Smooth muscle cell (in vitro differentiated cells): ENCODE results near the gene ZFAND3. TPM values are rescaled to one million over a fixed set of nuclear protein-coding genes. Genes with fewer than 3 reads are reported as not detected.

Source experiments
- DNase-seq: peaks from one replicate; lab custom pipeline; 2025; ENCODE audit not compliant: unreplicated experiment; lab: John Stamatoyannopoulos, UW
- H2AFZ ChIP-seq: fragments of 200-600 bp; sonication (generic); 2 replicates; pipeline ENCODE4 v1.6.0; 2016; ENCODE audit warnings: antibody characterized with exemption, low read depth, mild to moderate bottlenecking
- H3F3A ChIP-seq: fragments of 200-600 bp; sonication (generic); 2 replicates; pipeline ENCODE4 v1.6.0; 2017; ENCODE audit warnings: antibody characterized with exemption, low read depth
- H3K27ac ChIP-seq: fragments of 200-600 bp; sonication (generic); 2 replicates; pipeline ENCODE4 v1.5.1; 2016; ENCODE audit warnings: low read depth, mild to moderate bottlenecking
- H3K27me3 ChIP-seq: fragments of 200-600 bp; sonication (generic); 2 replicates; pipeline ENCODE4 v1.6.1; 2016; ENCODE audit warnings: low read depth, mild to moderate bottlenecking
- H3K36me3 ChIP-seq: fragments of 200-600 bp; sonication (generic); 2 replicates; pipeline ENCODE4 v1.5.1; 2016; ENCODE audit warnings: low read depth
- H3K4me1 ChIP-seq: fragments of 200-600 bp; sonication (generic); 2 replicates; pipeline ENCODE4 v1.5.1; 2016; ENCODE audit warnings: low read depth
- H3K4me2 ChIP-seq: fragments of 200-600 bp; sonication (generic); 2 replicates; pipeline ENCODE4 v1.6.0; 2016; ENCODE audit warnings: mild to moderate bottlenecking
- H3K4me3 ChIP-seq: fragments of 200-600 bp; sonication (generic); 2 replicates; pipeline ENCODE4 v1.5.1; 2016; ENCODE audit warnings: mild to moderate bottlenecking
- H3K79me2 ChIP-seq: fragments of 200-600 bp; sonication (generic); 2 replicates; pipeline ENCODE4 v1.6.0; 2016; ENCODE audit warnings: low read depth, mild to moderate bottlenecking
- H3K9ac ChIP-seq: fragments of 200-600 bp; sonication (generic); 2 replicates; pipeline ENCODE4 v1.6.0; 2016; ENCODE audit warnings: low read depth
- H3K9me3 ChIP-seq: fragments of 200-600 bp; sonication (generic); replicated peaks from 2 replicates; pipeline ENCODE4 v1.5.1; 2016; ENCODE audit warnings: low read depth
- H4K20me1 ChIP-seq: fragments of 200-600 bp; sonication (generic); 2 replicates; pipeline ENCODE4 v1.6.0; 2016; ENCODE audit warnings: low read depth
- CTCF ChIP-seq: fragments of 200-600 bp; sonication (generic); IDR thresholded peaks from 2 replicates; pipeline ENCODE4 v1.5.1; 2017; ENCODE audit warnings: borderline replicate concordance, mild to moderate bottlenecking, antibody characterized with exemption; ENCODE audit not compliant: insufficient read depth, poor library complexity, severe bottlenecking
- WGBS: methylation state at CpG from one replicate; pipeline ENCODE4 v1.1.7; 2016; ENCODE audit warnings: low lambda C conversion rate; 5-methylcytosine and 5-hydroxymethylcytosine counted together
- polyA plus RNA-seq: library from polyadenylated mRNA; unstranded; fragments of >200 nt; fragmentation: Nextera tagmentation; extraction: Ambion mirVana; gene quantifications from 2 replicates; pipeline ENCODE4 v1.2.1, GENCODE V29; 2016
- total RNA-seq: library from RNA; depleted of rRNA; stranded (reverse); fragments of >200 nt; gene quantifications from 2 replicates; pipeline ENCODE4 v1.2.3, GENCODE V29; 2014

ZFAND3 gene
- total and polyA plus RNA-seq, 2 experiments from 2014 or later, result 27.6 to 40.5 TPM

- Histone ChIP-seq H3K4me1 (peaks cover 2% of the 10 kb centered on the region), H3K27ac (no peak overlapping the region), H3F3A (no peaks in the 10 kb centered on the region), H3K4me3 (no peak overlapping the region), H4K20me1 (peaks cover 27% of the 10 kb centered on the region), H3K27me3 (no peaks in the 10 kb centered on the region), H3K9me3 (no peaks in the 10 kb centered on the region), H3K79me2 (no peaks in the 10 kb centered on the region), H2AFZ (no peak overlapping the region), H3K36me3 (no peaks in the 10 kb centered on the region), H3K9ac (no peak overlapping the region), H3K4me2 (no peak overlapping the region)
- TF ChIP-seq CTCF, result no peak
- 85% methylated on average over 20 of the region's 20 CpGs for WGBS
- no peak for DNase-seq
Observed at GRCh38 chr6:38169221-38169976, 349.9 kb downstream of the ZFAND3 start.

GRCh38 chr6:38169977-38170526 is 350.5 kb downstream of the ZFAND3 start:
- DNase-seq, result no peak

GRCh38 chr6:38170666-38171355 is 351.3 kb downstream of the ZFAND3 start:
- H3K27me3 ChIP-seq, result no peaks in the 10 kb centered on the region
- H4K20me1 ChIP-seq, result peaks cover 19% of the 10 kb centered on the region
- H3K4me1 ChIP-seq, result peaks cover 2% of the 10 kb centered on the region
- WGBS, result 92% methylated on average over 14 of the region's 14 CpGs
- H3K36me3 ChIP-seq, result no peaks in the 10 kb centered on the region
- no peak overlapping the region for H3K4me2 ChIP-seq
- no peaks in the 10 kb centered on the region for H3F3A ChIP-seq
- no peak overlapping the region for H3K4me3 ChIP-seq
- no peaks in the 10 kb centered on the region for H3K9me3 ChIP-seq
- no peak overlapping the region for H2AFZ ChIP-seq
- no peak for TF ChIP-seq CTCF
- no peak for DNase-seq
- no peak overlapping the region for H3K27ac ChIP-seq
- no peaks in the 10 kb centered on the region for H3K79me2 ChIP-seq
- H3K9ac ChIP-seq, result no peak overlapping the region

More at GRCh38 chr6:38169977-38170526, 350.5 kb downstream of the ZFAND3 start:
- H4K20me1 ChIP-seq, result peaks cover 20% of the 10 kb centered on the region
- H3K4me2 ChIP-seq, result no peak overlapping the region
- TF ChIP-seq CTCF, result no peak
- H3K27ac ChIP-seq, result no peak overlapping the region
- H3K36me3 ChIP-seq, result no peaks in the 10 kb centered on the region
- no peaks in the 10 kb centered on the region for H3K79me2 ChIP-seq
- no peak overlapping the region for H3K9ac ChIP-seq
- WGBS, result 77% methylated on average over 19 of the region's 19 CpGs
- no peak overlapping the region for H3K4me3 ChIP-seq
- peaks cover 2% of the 10 kb centered on the region for H3K4me1 ChIP-seq
- H3F3A ChIP-seq, result no peaks in the 10 kb centered on the region
- H3K27me3 ChIP-seq, result no peaks in the 10 kb centered on the region
- H2AFZ ChIP-seq, result no peak overlapping the region
- no peaks in the 10 kb centered on the region for H3K9me3 ChIP-seq
